ENCODE results near the gene TPST2. TPM values are rescaled to one million over a fixed set of nuclear protein-coding genes. Genes with fewer than 3 reads are reported as not detected.
A peak's percentile ranks its signal among the peaks of the same experiment; 100 is the strongest.

TPST2 gene
- total and polyA plus RNA-seq, 2 experiments from 2014 or later = 17.8 to 44.2 TPM

DNA sequence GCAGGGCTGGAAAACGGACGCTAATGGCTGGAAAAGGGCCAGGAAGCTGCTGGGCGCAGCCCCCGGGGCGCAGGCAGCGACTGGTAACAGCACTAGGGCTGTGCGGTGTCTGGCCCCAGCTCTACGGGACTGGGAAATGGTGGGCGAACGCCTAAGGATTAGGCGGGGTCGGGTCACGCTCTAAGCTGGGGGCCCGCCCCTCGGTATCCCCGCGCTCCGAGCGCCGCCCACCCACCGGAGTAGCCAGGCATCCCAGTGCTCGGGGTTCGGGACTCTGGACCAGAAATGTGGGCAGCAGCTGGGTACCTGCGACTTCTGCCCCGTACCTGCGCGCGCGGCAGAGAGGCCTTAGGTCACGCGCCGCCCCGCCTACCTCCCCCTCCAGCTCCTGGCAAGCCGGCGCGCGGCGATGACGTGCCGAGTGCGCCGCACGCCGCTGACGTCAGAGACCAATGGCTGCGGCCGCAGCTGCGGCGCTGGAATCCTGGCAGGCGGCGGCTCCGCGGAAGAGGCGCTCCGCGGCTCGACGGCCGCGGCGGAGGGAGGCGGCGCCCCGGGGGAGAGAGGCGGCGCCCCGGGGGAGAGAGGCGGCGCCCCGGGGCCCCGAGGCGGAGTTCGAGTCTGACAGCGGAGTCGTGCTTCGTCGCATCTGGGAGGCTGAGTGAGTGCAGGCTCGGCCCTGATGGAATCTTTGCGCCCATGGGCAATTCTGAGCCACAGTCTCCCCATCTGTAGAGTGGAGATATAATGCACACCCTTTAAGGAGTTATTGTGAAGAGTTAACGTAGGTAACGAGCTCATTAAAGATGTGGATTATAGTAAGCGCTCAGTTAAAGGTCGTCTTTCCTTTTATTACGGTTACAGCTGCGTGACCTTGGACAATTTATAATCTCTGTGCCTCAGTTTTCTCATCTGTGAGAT, 106.2 kb downstream of the TPST2 start, which contains the start of the genes HPS4 and SRRD:
Gene HPS4 (minus strand): TSS at position 345 of the 921 bp plus-strand sequence. CDS start 2,021 bp downstream, outside the sequence.
Gene SRRD (plus strand): TSS at position 439 of the 921 bp plus-strand sequence. CDS start 14 bp downstream, at position 453.
- no peaks in the 10 kb centered on the region for H3K27me3 ChIP-seq
- DNase-seq (ENCODE audit: low read depth in 1 of 2, low spot score in 1 of 2) = peak; percentile 94 to 96
- peak within 1 kb of the TSS; percentile 96 for H3K27ac ChIP-seq
- H3K36me3 ChIP-seq = peaks cover 11% of the 10 kb centered on the region
- H3K4me3 ChIP-seq = peak within 1 kb of the TSS; percentile 87
- TF ChIP-seq, protein P1, sequence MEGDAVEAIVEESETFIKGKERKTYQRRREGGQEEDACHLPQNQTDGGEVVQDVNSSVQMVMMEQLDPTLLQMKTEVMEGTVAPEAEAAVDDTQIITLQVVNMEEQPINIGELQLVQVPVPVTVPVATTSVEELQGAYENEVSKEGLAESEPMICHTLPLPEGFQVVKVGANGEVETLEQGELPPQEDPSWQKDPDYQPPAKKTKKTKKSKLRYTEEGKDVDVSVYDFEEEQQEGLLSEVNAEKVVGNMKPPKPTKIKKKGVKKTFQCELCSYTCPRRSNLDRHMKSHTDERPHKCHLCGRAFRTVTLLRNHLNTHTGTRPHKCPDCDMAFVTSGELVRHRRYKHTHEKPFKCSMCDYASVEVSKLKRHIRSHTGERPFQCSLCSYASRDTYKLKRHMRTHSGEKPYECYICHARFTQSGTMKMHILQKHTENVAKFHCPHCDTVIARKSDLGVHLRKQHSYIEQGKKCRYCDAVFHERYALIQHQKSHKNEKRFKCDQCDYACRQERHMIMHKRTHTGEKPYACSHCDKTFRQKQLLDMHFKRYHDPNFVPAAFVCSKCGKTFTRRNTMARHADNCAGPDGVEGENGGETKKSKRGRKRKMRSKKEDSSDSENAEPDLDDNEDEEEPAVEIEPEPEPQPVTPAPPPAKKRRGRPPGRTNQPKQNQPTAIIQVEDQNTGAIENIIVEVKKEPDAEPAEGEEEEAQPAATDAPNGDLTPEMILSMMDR (IDR thresholded peaks at IDR 0.05; ENCODE audit: low read depth, low read length) = no peak
- H3K4me1 ChIP-seq (ENCODE audit: low read depth) = peaks cover 17% of the 10 kb centered on the region
- H3K9me3 ChIP-seq (ENCODE audit: low read depth) = no peaks in the 10 kb centered on the region

DNA sequence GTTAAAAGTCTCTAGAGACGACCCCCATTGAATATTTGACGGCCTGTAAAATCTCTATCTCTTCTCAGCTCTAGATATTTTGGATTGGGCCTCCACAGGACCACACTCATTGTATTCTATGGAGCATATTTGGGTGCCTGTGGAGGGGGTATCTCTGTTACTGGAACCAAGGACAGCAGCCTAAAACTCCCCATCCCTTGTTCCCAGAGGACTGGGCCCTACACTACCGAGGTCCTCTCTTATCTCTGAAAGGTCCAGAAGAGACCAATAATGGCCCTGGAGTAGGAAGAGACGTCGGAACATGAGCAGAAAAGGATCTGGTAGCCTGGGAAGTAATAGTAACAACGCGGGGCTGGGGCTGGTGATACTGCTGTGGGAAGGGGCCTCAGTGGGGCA, 106.9 kb downstream of the TPST2 start:
- DNase-seq (ENCODE audit: low read depth in 1 of 2, low spot score in 1 of 2) = no peak

DNA sequence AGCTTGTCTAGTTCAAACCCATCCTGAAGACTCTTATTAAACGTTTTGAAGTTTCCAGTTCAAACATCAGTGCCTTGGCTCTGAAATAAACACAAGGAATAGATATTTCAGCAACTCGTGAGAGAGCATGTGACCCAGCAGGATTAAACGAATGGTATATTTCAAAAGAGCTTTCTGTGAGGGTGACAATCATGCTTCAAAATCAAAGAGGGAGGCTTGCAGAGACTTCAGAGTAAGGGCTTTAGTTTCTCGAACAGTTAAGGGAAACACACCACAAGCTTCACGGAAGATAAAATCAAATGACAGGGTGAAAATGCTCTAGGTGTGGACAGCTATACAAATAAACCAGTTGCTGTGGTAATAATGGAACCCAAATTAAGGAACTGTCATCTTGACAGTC, 107.8 kb downstream of the TPST2 start:
- Histone ChIP-seq H3K4me1 (ENCODE audit: low read depth) (peaks cover 17% of the 10 kb centered on the region), H3K9me3 (ENCODE audit: low read depth) (no peaks in the 10 kb centered on the region), H3K4me3 (no peak overlapping the region), H3K36me3 (peaks cover 6% of the 10 kb centered on the region), H3K27me3 (no peaks in the 10 kb centered on the region), H3K27ac (no peak overlapping the region)
- TF ChIP-seq, protein P1 (IDR thresholded peaks at IDR 0.05; ENCODE audit: low read depth, low read length) = no peak
- no peak for DNase-seq (ENCODE audit: low read depth in 1 of 2, low spot score in 1 of 2)

More for the DNA sequence above, 106.9 kb downstream of the TPST2 start:
- H3K27me3 ChIP-seq = no peaks in the 10 kb centered on the region
- peaks cover 4% of the 10 kb centered on the region for H3K36me3 ChIP-seq
- H3K4me3 ChIP-seq = peak overlapping the region; percentile 87
- TF ChIP-seq, protein P1 (IDR thresholded peaks at IDR 0.05; ENCODE audit: low read depth, low read length) = no peak
- H3K27ac ChIP-seq = peak overlapping the region; percentile 96
- peaks cover 17% of the 10 kb centered on the region for H3K4me1 ChIP-seq (ENCODE audit: low read depth)
- H3K9me3 ChIP-seq (ENCODE audit: low read depth) = no peaks in the 10 kb centered on the region

DNA sequence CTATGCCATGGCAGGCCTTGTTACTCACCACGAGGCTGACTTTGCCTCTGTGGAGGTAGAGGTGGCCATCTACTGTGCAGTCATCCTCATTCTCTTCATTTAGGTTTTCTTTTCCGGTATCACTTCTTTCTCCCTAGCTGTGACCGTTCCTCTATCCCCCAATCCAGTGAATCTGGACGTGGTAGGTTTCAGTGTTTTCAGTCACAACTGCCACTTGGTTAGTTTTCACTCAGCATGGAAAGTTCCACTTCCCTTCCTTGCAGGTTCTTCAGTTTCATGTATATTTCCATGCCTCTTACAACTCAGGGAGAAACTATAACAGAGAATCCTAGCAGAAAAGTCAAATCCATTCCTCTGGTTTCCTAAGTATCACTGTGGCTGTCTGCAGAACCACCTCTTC, 108.2 kb downstream of the TPST2 start:
- Histone ChIP-seq H3K27me3 (no peaks in the 10 kb centered on the region), H3K4me3 (no peak overlapping the region), H3K27ac (no peak overlapping the region), H3K36me3 (peaks cover 8% of the 10 kb centered on the region), H3K9me3 (ENCODE audit: low read depth) (no peaks in the 10 kb centered on the region), H3K4me1 (ENCODE audit: low read depth) (peaks cover 17% of the 10 kb centered on the region)
- no peak for DNase-seq (ENCODE audit: low read depth in 1 of 2, low spot score in 1 of 2)
- TF ChIP-seq, protein P1 (IDR thresholded peaks at IDR 0.05; ENCODE audit: low read depth, low read length) = no peak

DNA sequence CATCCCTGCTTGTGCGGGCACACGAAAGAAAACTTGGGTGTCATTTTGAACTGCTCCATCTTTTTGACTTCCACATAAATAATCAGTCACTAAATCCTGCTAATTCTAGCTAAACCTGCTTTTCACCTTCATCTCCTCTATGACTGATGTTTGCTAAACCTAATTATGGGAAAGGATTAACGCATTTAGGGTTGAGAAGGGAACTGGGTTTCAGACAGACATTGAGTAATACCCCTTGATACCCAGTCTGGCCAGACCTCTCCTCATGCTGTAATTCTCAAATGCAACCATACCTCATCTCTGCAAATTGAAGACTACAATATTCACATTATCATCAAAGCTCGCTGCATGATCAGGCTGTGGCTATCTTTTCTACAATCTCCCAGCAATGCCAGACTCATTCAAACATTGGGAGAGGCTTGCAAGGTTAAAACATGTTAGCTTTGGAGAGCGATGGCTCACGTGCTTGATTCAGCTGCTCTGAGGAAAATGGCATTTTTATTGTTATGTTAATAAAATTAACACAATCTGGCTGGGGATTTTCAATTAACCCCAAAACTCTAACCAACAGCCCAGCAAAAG, 108.7 kb downstream of the TPST2 start:
- no peak overlapping the region for H3K4me3 ChIP-seq
- no peak for DNase-seq (ENCODE audit: low read depth in 1 of 2, low spot score in 1 of 2)
- TF ChIP-seq, protein P1 (IDR thresholded peaks at IDR 0.05; ENCODE audit: low read depth, low read length) = no peak
- no peak overlapping the region for H3K27ac ChIP-seq
- H3K4me1 ChIP-seq (ENCODE audit: low read depth) = peaks cover 17% of the 10 kb centered on the region
- peaks cover 9% of the 10 kb centered on the region for H3K36me3 ChIP-seq
- no peaks in the 10 kb centered on the region for H3K27me3 ChIP-seq
- H3K9me3 ChIP-seq (ENCODE audit: low read depth) = no peaks in the 10 kb centered on the region
